HL-60 (cell line): Measurements from ENCODE around the gene ITGA3.

Experiments
- DNase-seq, 2 experiments: peaks; one replicate each; pipeline ENCODE4 v3.0.0-alpha.2; 2010 to 2020; ENCODE audit warnings: low read depth in 1 of 2, low spot score in 1 of 2
- H3K27ac ChIP-seq: fragments of 250-450 bp; sonication (Bioruptor Pico); replicated peaks from 2 replicates; pipeline ENCODE4 v1.5.1; 2020; ENCODE audit warnings: mild to moderate bottlenecking, moderate library complexity
- H3K27me3 ChIP-seq: fragments of 250-450 bp; sonication (Bioruptor Pico); 2 replicates; pipeline ENCODE4 v1.5.1; 2021; ENCODE audit warnings: mild to moderate bottlenecking, moderate library complexity; ENCODE audit not compliant: insufficient read depth, poor library complexity, severe bottlenecking
- H3K4me3 ChIP-seq: replicated peaks from 2 replicates; pipeline ENCODE4 v1.5.1; 2011; ENCODE audit warnings: mild to moderate bottlenecking, control low read depth, low read length; ENCODE audit not compliant: insufficient read depth
- CTCF ChIP-seq: IDR thresholded peaks from one replicate; pipeline ENCODE4 v1.5.1; 2011; ENCODE audit warnings: low read length, control low read depth, inconsistent platforms; ENCODE audit not compliant: insufficient read depth
- GABPA ChIP-seq: IDR thresholded peaks from 2 replicates; pipeline ENCODE4 v1.6.1; 2012; ENCODE audit warnings: low read depth
- POLR2AphosphoS5 ChIP-seq: IDR thresholded peaks from 2 replicates; pipeline ENCODE4 v1.6.1; 2012; ENCODE audit warnings: low read depth
- REST ChIP-seq: IDR thresholded peaks from 2 replicates; pipeline ENCODE4 v1.6.1; 2012; ENCODE audit warnings: low read depth; ENCODE audit not compliant: insufficient replicate concordance
- SPI1 ChIP-seq: IDR thresholded peaks from 2 replicates; pipeline ENCODE4 v1.6.1; 2012; ENCODE audit warnings: low read depth, mild to moderate bottlenecking, borderline replicate concordance

Gene ITGA3

DNA sequence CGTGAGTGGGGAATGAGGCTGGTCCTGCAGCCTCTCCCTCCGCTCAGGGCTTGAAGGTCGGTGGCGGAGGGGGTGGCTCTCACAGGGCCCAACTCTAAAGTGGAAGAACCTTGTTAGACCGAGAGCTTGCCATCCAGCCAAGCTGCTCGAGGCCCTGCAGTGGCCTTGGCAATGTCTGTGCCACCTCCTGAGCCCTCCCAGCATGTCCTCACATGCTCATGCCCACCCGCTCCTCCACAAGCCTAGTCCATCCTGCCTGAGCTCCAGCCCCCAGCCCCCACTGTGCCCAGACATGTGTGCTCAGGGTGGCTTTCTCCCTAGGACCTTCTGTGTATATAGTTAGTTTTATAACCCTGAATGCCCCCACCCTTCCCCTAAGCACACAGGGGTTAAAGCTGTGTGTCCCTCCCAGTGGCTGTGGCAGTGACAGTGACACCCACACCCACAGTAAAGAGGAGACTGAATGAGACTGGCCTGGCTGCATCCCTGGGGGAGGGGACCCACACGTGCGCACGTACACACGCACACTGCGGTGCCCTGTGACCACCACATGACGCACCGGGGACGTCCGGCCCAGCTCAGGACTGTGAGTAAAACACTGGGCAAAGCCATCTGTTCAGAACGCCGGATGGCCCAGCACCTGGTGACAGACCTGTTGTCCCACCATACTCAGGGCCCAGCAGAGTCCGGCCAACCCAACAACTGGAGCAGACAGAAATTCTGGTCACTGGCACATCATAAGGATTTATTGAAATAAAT is 54.9 kb downstream of the ITGA3 start:
- H3K27ac ChIP-seq, result no peak overlapping the region
- TF ChIP-seq GABPA (no peak), POLR2AphosphoS5 (no peak), SPI1 (no peak), CTCF (no peak), REST (no peak)

GRCh38 chr17:50111673-50112655 is 56.1 kb downstream of the ITGA3 start:
- H3K4me3 ChIP-seq, result no peak overlapping the region
- TF ChIP-seq CTCF (no peak), GABPA (no peak), REST (no peak), SPI1 (no peak), POLR2AphosphoS5 (no peak)
- no peak for DNase-seq
- no peak overlapping the region for H3K27ac ChIP-seq
- peaks cover 15% of the 10 kb centered on the region for H3K27me3 ChIP-seq

More for the DNA sequence above, 54.9 kb downstream of the ITGA3 start:
- DNase-seq, result no peak
- Histone ChIP-seq H3K27me3 (peaks cover 5% of the 10 kb centered on the region), H3K4me3 (no peak overlapping the region)

GRCh38 chr17:50112694-50113093 is 56.8 kb downstream of the ITGA3 start:
- H3K27ac ChIP-seq, result no peak overlapping the region
- no peak for DNase-seq
- H3K27me3 ChIP-seq, result peaks cover 19% of the 10 kb centered on the region
- TF ChIP-seq GABPA (no peak), REST (no peak), POLR2AphosphoS5 (no peak), SPI1 (no peak), CTCF (no peak)
- H3K4me3 ChIP-seq, result no peak overlapping the region
